ENCODE results near the gene SERINC2. TPM values are rescaled to one million over a fixed set of nuclear protein-coding genes. Genes with fewer than 3 reads are reported as not detected.

SERINC2 gene
- total and polyA plus RNA-seq, 2 of the 4 experiments (the other 2 are of a cell fraction): 2.0 to 59.5 TPM

DNA sequence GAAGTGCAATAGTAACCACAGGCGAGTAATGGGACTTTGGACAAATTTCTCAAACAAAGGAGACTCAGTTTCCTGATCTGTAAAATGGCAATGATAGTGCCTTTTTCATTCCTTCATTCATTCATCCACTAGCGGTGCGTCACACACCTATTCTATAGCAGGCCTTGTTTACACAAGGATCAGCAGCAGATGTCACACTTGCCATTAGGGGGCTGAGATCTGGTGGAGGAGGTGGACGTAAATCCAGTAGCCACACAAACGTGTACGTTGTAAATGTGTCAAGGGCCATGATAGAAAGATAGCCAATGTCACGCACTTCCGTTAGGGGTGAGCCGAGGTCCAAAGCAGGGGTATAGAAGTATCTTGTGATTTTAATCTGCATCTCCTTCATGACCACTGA lies 34.2 kb downstream of the SERINC2 start:
- Histone ChIP-seq H3K27me3 (ENCODE audit: control insufficient read depth, insufficient read depth, low read length) (peaks cover 23% of the 10 kb centered on the region), H2BK120ac (ENCODE audit: low read depth, low read length) (no peak overlapping the region), H3K9ac (ENCODE audit: low read depth, low read length) (no peak overlapping the region), H2AFZ (replicated peaks; ENCODE audit: low read length, poor library complexity) (no peak overlapping the region), H3K9me1 (ENCODE audit: insufficient read depth, low read length) (no peaks in the 10 kb centered on the region), H3K23ac (ENCODE audit: low read depth, low read length) (no peak overlapping the region), H3K4me2 (ENCODE audit: low read depth, low read length) (no peak overlapping the region), H3K79me1 (ENCODE audit: low read depth in 1 of 2, low read length in 2 of 2) (no peaks in the 10 kb centered on the region), H3K14ac (replicated peaks; ENCODE audit: low read depth, low read length) (no peak overlapping the region), H3K4me3 (ENCODE audit: insufficient read depth, low read depth, low read length) (no peak overlapping the region), H2AK9ac (replicated peaks; ENCODE audit: low read depth, low read length, poor library complexity) (no peak overlapping the region), H4K5ac (ENCODE audit: low read depth, low read length) (no peak overlapping the region), H3K27ac (ENCODE audit: insufficient read depth, low read length) (no peak overlapping the region), H2BK15ac (ENCODE audit: low read depth, low read length) (no peak overlapping the region), H3K4ac (ENCODE audit: low read depth, low read length) (no peak overlapping the region), H3K4me1 (ENCODE audit: control insufficient read depth, insufficient read depth, low read length) (no peaks in the 10 kb centered on the region), H2BK20ac (ENCODE audit: low read depth, low read length) (no peak overlapping the region), H3K18ac (ENCODE audit: low read depth, low read length) (no peak overlapping the region), H3K56ac (ENCODE audit: extremely low read depth, insufficient read depth, low read length) (no peak overlapping the region), H3K36me3 (ENCODE audit: control insufficient read depth, insufficient read depth, low read length) (no peaks in the 10 kb centered on the region), H4K91ac (ENCODE audit: insufficient read depth, low read depth, low read length) (no peak overlapping the region), H3K9me3 (ENCODE audit: control insufficient read depth, insufficient read depth, low read length) (peaks cover 12% of the 10 kb centered on the region), H2AK5ac (ENCODE audit: low read depth, low read length) (no peak overlapping the region), H4K20me1 (ENCODE audit: insufficient read depth, low read length) (no peaks in the 10 kb centered on the region), H2BK5ac (ENCODE audit: low read depth, low read length, poor library complexity, severe bottlenecking) (no peak overlapping the region), H4K8ac (ENCODE audit: low read depth in 2 of 2, low read length in 2 of 2) (no peak overlapping the region)
- CTCF ChIA-PET: no interaction called here
- WGBS, 2 experiments (ENCODE audit: extremely low coverage in 2 of 2, insufficient read length in 1 of 2): 75% methylated on average over 1 of the region's 9 CpGs; no CpG with 5 or more reads in 1 of the 2 experiments
- no TSS peak for BruUV-seq (replicated peaks)
- no peak for TF ChIP-seq MXI1 (IDR thresholded peaks at IDR 0.05; ENCODE audit: borderline replicate concordance, low read depth, low read length)
- TF ChIP-seq RAD21 (IDR thresholded peaks at IDR 0.05; ENCODE audit: low read length): no peak
- no peak for TF ChIP-seq POLR2A (IDR thresholded peaks at IDR 0.05; ENCODE audit: low read depth, low read length)
- TF ChIP-seq CHD1 (IDR thresholded peaks at IDR 0.05; ENCODE audit: low read depth, low read length): no peak
- TF ChIP-seq CEBPB (IDR thresholded peaks at IDR 0.05; ENCODE audit: low read depth, low read length): no peak
- TF ChIP-seq SMC3 (IDR thresholded peaks at IDR 0.05; ENCODE audit: low read depth, low read length): no peak
- no peak for TF ChIP-seq MAZ (IDR thresholded peaks at IDR 0.05; ENCODE audit: borderline replicate concordance, low read depth, low read length)
- no peak for TF ChIP-seq BHLHE40 (IDR thresholded peaks at IDR 0.05; ENCODE audit: low read depth, low read length)
- TF ChIP-seq, protein P1, sequence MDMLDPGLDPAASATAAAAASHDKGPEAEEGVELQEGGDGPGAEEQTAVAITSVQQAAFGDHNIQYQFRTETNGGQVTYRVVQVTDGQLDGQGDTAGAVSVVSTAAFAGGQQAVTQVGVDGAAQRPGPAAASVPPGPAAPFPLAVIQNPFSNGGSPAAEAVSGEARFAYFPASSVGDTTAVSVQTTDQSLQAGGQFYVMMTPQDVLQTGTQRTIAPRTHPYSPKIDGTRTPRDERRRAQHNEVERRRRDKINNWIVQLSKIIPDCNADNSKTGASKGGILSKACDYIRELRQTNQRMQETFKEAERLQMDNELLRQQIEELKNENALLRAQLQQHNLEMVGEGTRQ (IDR thresholded peaks at IDR 0.05; ENCODE audit: low read depth, low read length): no peak
- DNase-seq: no peak
- ATAC-seq (ENCODE audit: low read depth): no peak
- intact Hi-C loops (cut with micrococcal nuclease) (no loop called here), in situ Hi-C loops (cut with MboI; ENCODE audit: low sequenced_read_pairs) (no loop called here), dilution Hi-C loops (cut with HindIII; ENCODE audit: low sequenced_read_pairs, unreplicated experiment) (no loop called here)
- POLR2A ChIA-PET (ENCODE audit: unreplicated experiment): no interaction called here

All from IMR-90 (cell line).